ENCODE measurements around the gene NECTIN4.

Gene NECTIN4

GRCh38 chr1:161095230-161095629 is 5.9 kb upstream of the NECTIN4 start:
- no peak for DNase-seq (ENCODE audit: extremely low read depth, low read depth)
- TF ChIP-seq CTCF (IDR thresholded peaks at IDR 0.05; ENCODE audit: low read depth, low read length): no peak

- TF ChIP-seq CTCF (IDR thresholded peaks at IDR 0.05; ENCODE audit: low read depth, low read length): no peak
- no peak for DNase-seq (ENCODE audit: extremely low read depth, low read depth)
Observed at GRCh38 chr1:161094481-161094880, 5.1 kb upstream of the NECTIN4 start.

- no peak for DNase-seq (ENCODE audit: extremely low read depth, low read depth)
- no peak for TF ChIP-seq CTCF (IDR thresholded peaks at IDR 0.05; ENCODE audit: low read depth, low read length)
Observed at GRCh38 chr1:161092621-161093028, 3.3 kb upstream of the NECTIN4 start.

DNA sequence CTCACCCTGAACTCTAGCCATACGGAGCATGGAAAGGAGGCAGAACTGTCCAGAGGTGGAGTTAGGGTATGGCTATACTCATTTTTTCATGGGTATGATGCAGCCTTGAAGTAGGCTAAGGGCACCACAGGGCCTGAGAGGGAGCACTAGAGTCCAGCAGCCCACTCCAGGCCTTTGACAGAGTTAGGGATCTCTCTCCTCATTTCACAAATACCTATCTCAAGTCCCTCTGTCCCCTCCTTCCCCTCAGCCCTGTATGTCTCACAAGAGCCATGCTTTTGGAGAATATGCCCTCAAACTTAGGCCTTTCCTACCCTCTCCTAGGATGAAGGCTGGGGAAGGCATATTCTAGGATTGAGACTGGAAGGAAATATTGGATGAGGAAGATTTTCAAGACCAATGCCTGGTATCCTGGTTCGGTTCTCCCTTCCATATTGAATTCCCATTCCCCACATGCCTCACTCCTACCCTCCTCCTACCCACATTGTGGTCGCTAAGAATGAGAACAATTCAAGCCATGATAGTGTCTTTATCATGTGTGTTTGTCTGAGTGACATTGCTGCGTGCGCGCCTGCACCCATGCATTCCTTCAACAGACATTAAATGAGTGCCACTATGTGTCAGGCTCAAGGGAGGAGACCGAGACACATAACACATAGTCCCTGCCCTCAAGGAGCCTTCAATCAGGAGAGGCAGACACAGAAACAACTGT is 2.6 kb upstream of the NECTIN4 start:
- no peak for DNase-seq (ENCODE audit: extremely low read depth, low read depth)

DNA sequence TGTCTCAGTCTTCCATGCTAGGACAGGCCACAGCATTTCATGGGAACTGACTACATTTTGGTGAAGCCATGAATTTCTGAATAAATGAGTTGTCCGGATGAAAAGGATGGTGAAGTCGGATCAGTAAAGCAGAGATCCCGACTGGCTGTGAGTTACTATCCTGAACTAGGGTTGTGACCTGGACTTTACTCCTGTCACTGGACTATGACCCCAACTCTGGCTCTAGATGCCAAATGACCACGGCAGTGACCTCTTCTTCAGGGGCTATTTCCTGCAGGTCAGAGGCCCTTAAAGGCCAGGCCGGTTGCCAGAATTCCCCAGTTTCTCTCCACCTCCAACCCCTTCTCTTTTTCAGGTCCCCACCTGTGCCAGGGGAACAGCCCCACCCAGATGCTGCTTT is 1.7 kb upstream of the NECTIN4 start:
- no peak for TF ChIP-seq CTCF (IDR thresholded peaks at IDR 0.05; ENCODE audit: low read depth, low read length)
- DNase-seq (ENCODE audit: extremely low read depth, low read depth): no peak

More for the DNA sequence above, 2.6 kb upstream of the NECTIN4 start:
- no peak for TF ChIP-seq CTCF (IDR thresholded peaks at IDR 0.05; ENCODE audit: low read depth, low read length)

- DNase-seq (ENCODE audit: extremely low read depth, low read depth): no peak
- no peak for TF ChIP-seq CTCF (IDR thresholded peaks at IDR 0.05; ENCODE audit: low read depth, low read length)
Observed at GRCh38 chr1:161090617-161091016, 1.3 kb upstream of the NECTIN4 start.

DNA sequence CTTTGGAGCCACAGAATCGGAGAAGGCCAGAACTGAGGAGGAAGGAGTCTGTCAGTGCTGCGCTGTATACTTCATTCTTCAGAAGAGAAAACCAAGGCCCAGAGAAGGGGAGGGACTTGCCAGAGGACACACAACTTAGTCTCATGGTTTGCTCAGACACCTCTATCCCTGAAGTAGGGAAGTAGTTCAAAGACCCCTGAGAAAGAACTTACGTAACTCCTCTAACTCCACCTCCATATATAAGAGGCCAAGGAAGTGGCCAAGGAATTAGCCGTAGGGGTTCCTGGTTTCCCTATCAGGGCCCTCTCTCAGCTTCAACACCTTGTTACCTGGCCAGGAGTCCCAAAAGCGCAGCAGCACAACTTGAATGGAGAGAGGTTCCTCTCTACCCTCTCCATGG is 580 bp upstream of the NECTIN4 start:
- TF ChIP-seq CTCF (IDR thresholded peaks at IDR 0.05; ENCODE audit: low read depth, low read length): no peak
- no peak for DNase-seq (ENCODE audit: extremely low read depth, low read depth)

Measured in AG09319 (cell line).